ENCODE results near the gene LTN1.

Gene LTN1

GRCh38 chr21:28913071-28913470, 79.6 kb downstream of the LTN1 start:
- no peaks in the 10 kb centered on the region for H3F3A ChIP-seq (ENCODE audit: control insufficient read depth, insufficient read depth)
- no peaks in the 10 kb centered on the region for H3K79me2 ChIP-seq (ENCODE audit: control insufficient read depth, low read length)
- H3K4me2 ChIP-seq (ENCODE audit: low read length), result no peak overlapping the region
- TF ChIP-seq CTCF (IDR thresholded peaks at IDR 0.05; ENCODE audit: low read depth, low read length, poor library complexity, severe bottlenecking) (no peak), EZH2phosphoT487 (IDR thresholded peaks at IDR 0.05; ENCODE audit: borderline replicate concordance, low read length) (no peak)
- no peaks in the 10 kb centered on the region for H3K4me1 ChIP-seq (ENCODE audit: control insufficient read depth, low read length)
- peaks cover 8% of the 10 kb centered on the region for H3K27me3 ChIP-seq (ENCODE audit: control insufficient read depth, low read length)
- H3K4me3 ChIP-seq (ENCODE audit: low read length), result no peak overlapping the region
- H3K9me2 ChIP-seq (replicated peaks; ENCODE audit: control insufficient read depth, low read length), result no peaks in the 10 kb centered on the region
- no peaks in the 10 kb centered on the region for H4K20me1 ChIP-seq (ENCODE audit: control insufficient read depth, insufficient read depth, low read depth, low read length)
- H3K9me3 ChIP-seq (ENCODE audit: control insufficient read depth, insufficient read depth, low read length), result no peaks in the 10 kb centered on the region
- no peak overlapping the region for H3K27ac ChIP-seq (ENCODE audit: low read depth, low read length)
- no peaks in the 10 kb centered on the region for H3K36me3 ChIP-seq (ENCODE audit: control insufficient read depth, low read length)

GRCh38 chr21:28910280-28910887, 82.3 kb downstream of the LTN1 start:
- Histone ChIP-seq H3K4me1 (ENCODE audit: control insufficient read depth, low read length) (no peaks in the 10 kb centered on the region), H3K4me2 (ENCODE audit: low read length) (no peak overlapping the region), H3K9me2 (replicated peaks; ENCODE audit: control insufficient read depth, low read length) (no peaks in the 10 kb centered on the region), H3K27ac (ENCODE audit: low read depth, low read length) (no peak overlapping the region), H3K79me2 (ENCODE audit: control insufficient read depth, low read length) (no peaks in the 10 kb centered on the region), H4K20me1 (ENCODE audit: control insufficient read depth, insufficient read depth, low read depth, low read length) (no peaks in the 10 kb centered on the region), H3F3A (ENCODE audit: control insufficient read depth, insufficient read depth) (no peaks in the 10 kb centered on the region), H3K9me3 (ENCODE audit: control insufficient read depth, insufficient read depth, low read length) (no peaks in the 10 kb centered on the region), H3K36me3 (ENCODE audit: control insufficient read depth, low read length) (no peaks in the 10 kb centered on the region), H3K27me3 (ENCODE audit: control insufficient read depth, low read length) (peaks cover 8% of the 10 kb centered on the region), H3K4me3 (ENCODE audit: low read length) (no peak overlapping the region)
- TF ChIP-seq EZH2phosphoT487 (IDR thresholded peaks at IDR 0.05; ENCODE audit: borderline replicate concordance, low read length) (no peak), CTCF (IDR thresholded peaks at IDR 0.05; ENCODE audit: low read depth, low read length, poor library complexity, severe bottlenecking) (no peak)

- TF ChIP-seq CTCF (IDR thresholded peaks at IDR 0.05; ENCODE audit: low read depth, low read length, poor library complexity, severe bottlenecking), result no peak
- Histone ChIP-seq H3K36me3 (ENCODE audit: control insufficient read depth, low read length) (no peaks in the 10 kb centered on the region), H3F3A (ENCODE audit: control insufficient read depth, insufficient read depth) (no peaks in the 10 kb centered on the region), H3K4me3 (ENCODE audit: low read length) (no peak overlapping the region), H3K9me3 (ENCODE audit: control insufficient read depth, insufficient read depth, low read length) (no peaks in the 10 kb centered on the region), H3K4me1 (ENCODE audit: control insufficient read depth, low read length) (no peaks in the 10 kb centered on the region), H4K20me1 (ENCODE audit: control insufficient read depth, insufficient read depth, low read depth, low read length) (no peaks in the 10 kb centered on the region), H3K4me2 (ENCODE audit: low read length) (no peak overlapping the region), H3K79me2 (ENCODE audit: control insufficient read depth, low read length) (no peaks in the 10 kb centered on the region), H3K27ac (ENCODE audit: low read depth, low read length) (no peak overlapping the region), H3K9me2 (replicated peaks; ENCODE audit: control insufficient read depth, low read length) (no peaks in the 10 kb centered on the region), H3K27me3 (ENCODE audit: control insufficient read depth, low read length) (peaks cover 8% of the 10 kb centered on the region; the same call in 1 of the 2 replicates)
Measured at GRCh38 chr21:28908351-28908750, 84.3 kb downstream of the LTN1 start.
